HUES6 (cell line): ENCODE data around the gene UBE2N.
"Not testable (repeated sequence)": the region's sequence is repeated elsewhere in the genome, so short reads cannot be mapped to it uniquely, and the experiment has no call there.

Experiments
- H3K27ac ChIP-seq: 2 replicates; pipeline ENCODE4 v1.7.0; 2013; ENCODE audit warnings: low read depth, mild to moderate bottlenecking, low read length, inconsistent platforms
- H3K27me3 ChIP-seq: 2 replicates; pipeline ENCODE4 v1.6.1; 2013; ENCODE audit warnings: low read length; ENCODE audit not compliant: control insufficient read depth, insufficient read depth
- H3K36me3 ChIP-seq: 2 replicates; pipeline ENCODE4 v1.6.1; 2013; ENCODE audit warnings: low read length; ENCODE audit not compliant: control insufficient read depth, insufficient read depth
- H3K4me1 ChIP-seq: 2 replicates; pipeline ENCODE4 v1.6.1; 2013; ENCODE audit warnings: low read length; ENCODE audit not compliant: control insufficient read depth, insufficient read depth
- H3K4me3 ChIP-seq: 2 replicates; pipeline ENCODE4 v1.5.1; 2013; ENCODE audit warnings: low read depth, low read length
- H3K9ac ChIP-seq: one replicate; pipeline ENCODE4 v1.6.1; 2013; ENCODE audit warnings: mild to moderate bottlenecking, low read length
- H3K9me3 ChIP-seq: 2 replicates; pipeline ENCODE4 v1.6.1; 2013; ENCODE audit warnings: low read depth, low read length; ENCODE audit not compliant: control insufficient read depth, insufficient read depth

The UBE2N gene

GRCh38 chr12:93442411-93443340 lies 929 bp upstream of the UBE2N start:
- Histone ChIP-seq H3K27me3 (no peaks in the 10 kb centered on the region), H3K9ac (peak overlapping the region; percentile 99), H3K27ac (peak overlapping the region; percentile 99), H3K4me3 (peak overlapping the region; percentile 90), H3K4me1 (peaks cover 30% of the 10 kb centered on the region), H3K36me3 (no peaks in the 10 kb centered on the region), H3K9me3 (no peaks in the 10 kb centered on the region)

DNA sequence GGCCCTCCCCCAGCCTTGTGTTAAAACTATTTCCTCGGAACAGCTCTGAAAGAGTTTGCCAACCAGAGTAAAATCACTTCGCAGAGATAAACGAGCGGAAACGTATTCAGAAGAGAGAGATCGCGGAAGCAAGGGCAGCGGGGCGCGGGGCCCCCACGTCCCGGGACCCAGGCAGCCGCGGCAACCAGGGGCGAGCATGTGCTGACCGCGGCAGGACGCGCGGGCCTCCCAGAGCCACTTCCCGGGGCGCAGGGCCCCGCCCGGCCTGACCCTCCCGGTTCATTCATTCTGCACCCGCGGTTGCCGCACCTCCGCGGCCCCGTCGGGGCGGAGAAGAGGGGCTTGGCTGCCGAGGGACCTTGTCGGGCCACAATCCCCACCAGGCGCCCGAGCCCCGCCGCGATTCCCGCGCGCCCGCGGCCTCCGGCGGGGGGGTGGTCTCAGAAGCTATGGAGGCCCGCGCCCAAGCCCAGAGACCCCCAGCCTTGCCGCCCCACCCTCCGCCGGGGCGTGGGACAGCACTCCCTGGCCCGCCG lies 598 bp downstream of the UBE2N start:
- H3K27me3 ChIP-seq: no peaks in the 10 kb centered on the region
- no peaks in the 10 kb centered on the region for H3K36me3 ChIP-seq
- peaks cover 37% of the 10 kb centered on the region for H3K4me1 ChIP-seq
- no peaks in the 10 kb centered on the region for H3K9me3 ChIP-seq
- peak overlapping the region; percentile 90 for H3K4me3 ChIP-seq
- H3K27ac ChIP-seq: peak overlapping the region; percentile 99
- H3K9ac ChIP-seq: peak overlapping the region; percentile 99

DNA sequence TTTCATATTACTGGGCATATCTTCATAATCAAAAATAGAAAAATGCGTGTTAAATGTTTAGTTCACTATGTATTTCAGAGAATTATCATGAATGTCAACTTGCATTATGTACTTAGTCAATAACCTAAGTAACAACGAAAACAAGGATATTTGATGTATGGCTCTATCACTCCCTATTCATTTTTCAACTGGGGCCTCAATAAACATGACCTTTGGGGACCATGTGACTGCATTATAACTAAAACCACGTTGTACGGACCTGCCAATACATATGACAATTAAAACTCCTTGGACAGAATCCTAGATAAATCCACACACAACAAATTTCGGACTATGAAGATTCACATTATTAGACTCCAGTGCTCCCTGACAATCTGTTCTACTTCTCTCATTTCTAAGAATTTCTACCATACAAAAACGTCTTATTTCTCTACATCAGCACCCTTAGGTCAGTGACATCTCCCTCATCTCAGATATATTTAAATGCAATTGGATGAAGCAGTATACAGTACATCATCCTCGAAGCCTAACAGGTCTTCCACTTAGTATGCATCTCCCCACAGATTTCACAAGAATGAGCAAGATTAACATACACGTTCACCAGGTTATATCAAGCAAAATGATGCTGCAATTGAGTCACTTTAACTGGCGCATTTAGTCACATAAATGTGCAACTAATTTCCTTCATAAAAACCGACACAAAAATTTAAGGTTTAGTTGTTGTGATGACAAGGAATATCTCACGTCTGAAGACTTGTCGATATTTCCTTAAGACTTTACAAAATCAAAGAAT lies 1.5 kb downstream of the UBE2N start:
- Histone ChIP-seq H3K27me3 (no peaks in the 10 kb centered on the region), H3K9me3 (no peaks in the 10 kb centered on the region), H3K4me3 (peak overlapping the region; percentile 90), H3K4me1 (peaks cover 37% of the 10 kb centered on the region), H3K36me3 (no peaks in the 10 kb centered on the region), H3K27ac (peak overlapping the region; percentile 99; the same call in 1 of the 2 replicates), H3K9ac (peak overlapping the region; percentile 99)

GRCh38 chr12:93438266-93439050 lies 3.3 kb downstream of the UBE2N start:
- H3K9me3 ChIP-seq: no peaks in the 10 kb centered on the region
- no peak overlapping the region for H3K9ac ChIP-seq
- H3K27me3 ChIP-seq: no peaks in the 10 kb centered on the region
- H3K4me1 ChIP-seq: peaks cover 37% of the 10 kb centered on the region
- H3K36me3 ChIP-seq: no peaks in the 10 kb centered on the region
- no peak overlapping the region for H3K4me3 ChIP-seq
- no peak overlapping the region for H3K27ac ChIP-seq

DNA sequence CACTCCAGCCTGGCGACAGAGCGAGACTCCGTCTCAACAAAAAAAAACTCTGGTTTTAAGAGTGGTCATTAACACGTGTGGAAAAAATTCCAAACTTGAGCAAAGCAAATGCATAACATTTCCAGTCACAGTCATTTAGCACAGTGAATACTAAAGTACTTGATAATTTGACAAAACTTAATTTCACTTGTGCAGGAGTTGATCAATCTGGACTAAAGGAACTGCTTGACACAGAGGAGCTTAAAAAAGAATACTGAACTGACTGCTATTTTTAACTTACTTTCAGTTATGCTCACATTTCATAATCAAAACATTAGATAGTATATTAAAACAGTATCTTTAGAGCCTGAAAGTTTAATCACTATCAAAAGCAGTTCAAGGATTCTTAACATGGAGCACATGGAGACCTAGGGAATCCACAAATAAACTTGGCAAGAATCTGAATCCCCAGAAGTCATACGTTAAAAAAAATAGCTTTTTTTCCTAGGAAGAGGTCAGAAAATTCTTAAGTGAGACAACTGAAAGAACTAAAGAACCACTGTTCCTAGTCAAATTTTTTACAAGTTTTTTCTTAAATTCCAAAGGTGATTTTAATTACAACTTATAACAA lies 7.4 kb downstream of the UBE2N start:
- no peak overlapping the region for H3K4me3 ChIP-seq
- H3K27ac ChIP-seq: no peak overlapping the region
- no peaks in the 10 kb centered on the region for H3K27me3 ChIP-seq
- H3K36me3 ChIP-seq: no peaks in the 10 kb centered on the region
- no peak overlapping the region for H3K9ac ChIP-seq
- H3K9me3 ChIP-seq: no peaks in the 10 kb centered on the region
- peaks cover 21% of the 10 kb centered on the region for H3K4me1 ChIP-seq

- H3K9me3 ChIP-seq, H3K36me3 ChIP-seq, H3K27me3 ChIP-seq, H3K9ac ChIP-seq, H3K4me1 ChIP-seq, H3K27ac ChIP-seq, H3K4me3 ChIP-seq: not testable (repeated sequence)
These were observed 9.7 kb downstream of the UBE2N start for GRCh38 chr12:93432031-93432430.

DNA sequence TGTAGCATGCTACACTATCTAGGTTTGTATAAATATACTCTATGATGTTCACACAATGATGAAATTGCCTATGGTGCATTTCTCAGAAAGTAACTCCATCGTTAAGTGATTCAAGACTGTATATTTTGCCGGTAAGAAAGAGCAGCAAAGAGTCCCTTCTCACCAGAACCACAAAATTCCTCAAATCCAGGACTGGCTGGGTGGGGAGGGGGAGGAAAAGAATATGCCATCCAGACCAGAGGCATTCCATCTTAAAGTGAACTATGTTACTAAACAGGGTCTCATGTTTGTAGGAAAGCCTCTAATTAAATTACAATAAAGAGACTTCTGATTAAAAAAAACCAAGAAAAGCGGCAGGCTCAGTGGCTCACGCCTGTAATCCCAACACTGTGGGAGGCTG lies 11.5 kb downstream of the UBE2N start:
- H3K9ac ChIP-seq: no peak overlapping the region
- no peaks in the 10 kb centered on the region for H3K27me3 ChIP-seq
- H3K27ac ChIP-seq: no peak overlapping the region
- H3K4me3 ChIP-seq: no peak overlapping the region
- H3K4me1 ChIP-seq: peaks cover 15% of the 10 kb centered on the region
- no peaks in the 10 kb centered on the region for H3K36me3 ChIP-seq
- H3K9me3 ChIP-seq: no peaks in the 10 kb centered on the region

DNA sequence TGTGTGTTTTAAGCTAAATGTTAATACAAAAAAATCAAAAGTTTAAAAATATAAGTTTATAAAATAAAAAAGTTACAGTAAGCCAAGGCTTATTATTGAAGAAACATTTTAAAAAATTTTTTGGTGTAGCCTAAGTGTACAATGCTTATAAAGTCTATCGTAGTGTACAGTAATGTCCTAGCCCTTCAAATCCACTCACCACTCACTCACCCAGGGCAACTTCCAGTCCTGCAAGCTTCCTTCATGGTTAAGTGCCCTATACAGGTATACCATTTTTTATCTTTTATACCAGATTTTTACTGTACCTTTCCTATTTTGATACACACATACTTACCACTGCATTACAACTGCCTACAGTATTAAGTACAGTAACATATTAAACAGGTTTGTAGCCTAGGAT lies 11.9 kb downstream of the UBE2N start:
- H3K4me1 ChIP-seq: peaks cover 19% of the 10 kb centered on the region
- no peaks in the 10 kb centered on the region for H3K27me3 ChIP-seq
- no peak overlapping the region for H3K9ac ChIP-seq
- H3K36me3 ChIP-seq: no peaks in the 10 kb centered on the region
- no peak overlapping the region for H3K4me3 ChIP-seq
- no peak overlapping the region for H3K27ac ChIP-seq
- H3K9me3 ChIP-seq: no peaks in the 10 kb centered on the region

DNA sequence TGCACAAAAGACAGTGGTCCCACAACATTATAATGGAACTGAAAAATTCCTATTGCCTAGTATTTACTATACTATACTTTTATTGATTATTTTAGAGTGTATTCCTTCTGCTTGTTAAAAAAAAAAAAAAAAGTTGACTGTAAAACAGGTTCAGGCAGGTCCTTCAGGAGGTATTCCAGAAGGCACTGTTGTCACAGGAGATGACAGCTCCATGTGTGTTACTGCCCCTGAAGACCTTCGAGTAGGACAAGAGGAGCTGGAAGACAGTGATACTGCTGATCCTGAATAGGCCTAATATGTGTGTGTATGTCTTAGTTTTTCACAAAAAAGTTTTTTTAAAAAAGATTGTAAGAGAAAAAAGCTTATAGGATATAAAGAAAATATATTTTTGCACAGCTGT lies 12.3 kb downstream of the UBE2N start:
- Histone ChIP-seq H3K4me1 (peaks cover 21% of the 10 kb centered on the region), H3K9ac (no peak overlapping the region), H3K36me3 (no peaks in the 10 kb centered on the region), H3K4me3 (no peak overlapping the region), H3K27me3 (no peaks in the 10 kb centered on the region), H3K27ac (no peak overlapping the region), H3K9me3 (no peaks in the 10 kb centered on the region)

DNA sequence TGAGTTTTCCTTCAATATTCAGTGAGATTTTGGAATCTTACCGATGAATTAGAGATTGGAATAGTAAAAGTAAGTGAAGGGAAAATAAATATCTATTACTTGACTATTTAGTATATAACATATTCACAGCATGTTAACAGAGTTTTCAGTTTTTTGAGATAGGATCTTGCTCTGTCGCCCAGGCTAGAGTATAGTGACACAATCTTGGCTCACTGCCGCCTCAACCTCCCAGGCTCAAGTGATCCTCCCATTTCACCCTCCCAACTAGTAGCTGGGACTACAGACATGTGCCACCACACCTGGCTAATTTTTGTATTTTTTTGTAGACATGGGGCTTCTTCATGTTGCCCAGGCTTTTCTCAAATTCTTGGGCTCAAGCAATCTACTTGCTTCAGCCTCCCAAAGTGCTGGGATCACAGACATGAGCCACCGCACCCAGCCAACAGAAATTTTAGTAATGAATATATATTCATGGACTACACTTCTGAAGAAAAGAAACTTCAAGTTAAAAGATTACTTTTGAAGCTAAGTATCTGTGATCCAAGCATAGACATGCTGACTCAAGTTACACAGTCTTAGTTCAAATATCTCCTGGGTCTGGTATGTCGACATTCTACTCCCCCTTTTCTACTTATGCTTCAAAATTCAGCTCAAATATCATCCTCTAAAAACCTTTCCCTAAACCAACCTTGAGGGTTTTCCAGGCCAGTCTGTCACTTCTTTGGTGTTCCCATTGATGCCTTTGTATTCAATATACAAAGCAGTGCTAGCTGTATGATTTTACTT lies 13.8 kb downstream of the UBE2N start:
- Histone ChIP-seq H3K36me3 (no peaks in the 10 kb centered on the region), H3K4me1 (peaks cover 34% of the 10 kb centered on the region), H3K4me3 (no peak overlapping the region), H3K9me3 (no peaks in the 10 kb centered on the region), H3K27ac (no peak overlapping the region), H3K9ac (no peak overlapping the region), H3K27me3 (no peaks in the 10 kb centered on the region)
